Measurements from ENCODE around the gene TAS2R5. TPM values are rescaled to one million over a fixed set of nuclear protein-coding genes. Genes with fewer than 3 reads are reported as not detected.

The TAS2R5 gene
- total RNA-seq, 1 experiment from 2014 or later = 0.92 TPM

DNA sequence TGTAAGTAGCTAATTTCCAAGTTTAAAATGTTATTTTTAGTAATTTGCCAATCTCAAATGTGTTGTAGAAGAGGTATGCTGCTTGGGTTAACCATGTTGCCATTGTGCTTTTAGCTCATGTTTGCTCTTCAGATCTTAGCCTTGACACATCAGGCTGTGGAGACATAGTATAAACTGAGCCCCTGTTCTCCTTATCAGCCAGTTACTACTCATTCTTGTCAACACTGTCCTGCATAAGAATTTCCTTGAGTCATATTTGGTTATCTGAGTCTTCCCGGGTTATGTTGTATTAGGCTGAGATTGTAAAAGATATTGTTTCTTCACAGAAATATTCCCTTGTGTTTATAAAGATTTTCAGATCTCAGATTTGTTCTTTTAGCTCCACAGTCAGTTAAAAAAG, 47.8 kb upstream of the TAS2R5 start:
- Histone ChIP-seq H2BK15ac (ENCODE audit: low read depth, low read length) (no peak overlapping the region), H2BK5ac (ENCODE audit: insufficient read length, low read length) (no peak overlapping the region), H4K91ac (ENCODE audit: insufficient read length, low read depth, low read length) (no peak overlapping the region), H3K4me2 (ENCODE audit: insufficient read depth, insufficient read length, low read length) (no peak overlapping the region), H3K4me1 (ENCODE audit: insufficient read depth, low read length) (peaks cover 3% of the 10 kb centered on the region; the same call in 1 of the 2 replicates), H3K14ac (ENCODE audit: insufficient read depth, low read length) (no peak overlapping the region), H3T11ph (ENCODE audit: low read length) (no peak overlapping the region), H3K23ac (ENCODE audit: insufficient read length, low read depth, low read length) (no peak overlapping the region), H3K56ac (ENCODE audit: insufficient read length, low read depth, low read length) (no peak overlapping the region), H3K9me3 (ENCODE audit: control insufficient read depth, low read depth, low read length) (no peaks in the 10 kb centered on the region), H3K79me2 (ENCODE audit: insufficient read depth, low read length) (peaks cover 16% of the 10 kb centered on the region), H3K18ac (ENCODE audit: insufficient read length, low read depth, low read length) (no peak overlapping the region), H3K27me3 (ENCODE audit: insufficient read depth, low read length) (no peaks in the 10 kb centered on the region), H2BK12ac (ENCODE audit: insufficient read length, low read depth, low read length) (no peak overlapping the region), H4K8ac (replicated peaks; ENCODE audit: insufficient read length, low read depth, low read length) (no peak overlapping the region), H4K5ac (ENCODE audit: insufficient read length, low read depth, low read length) (no peak overlapping the region), H3K27ac (ENCODE audit: insufficient read length, low read depth, low read length) (no peak overlapping the region), H3K4ac (ENCODE audit: low read depth, low read length) (no peak overlapping the region), H2BK20ac (ENCODE audit: low read depth, low read length, poor library complexity, severe bottlenecking) (no peak overlapping the region), H2AK5ac (ENCODE audit: insufficient read length, low read length) (no peak overlapping the region), H2BK120ac (ENCODE audit: low read depth, low read length, poor library complexity, severe bottlenecking) (no peak overlapping the region), H3K79me1 (ENCODE audit: insufficient read depth, low read depth, low read length, poor library complexity, severe bottlenecking) (peaks cover 8% of the 10 kb centered on the region), H3K23me2 (ENCODE audit: insufficient read length, low read depth, low read length, poor library complexity, severe bottlenecking) (peaks cover 3% of the 10 kb centered on the region), H3K9ac (ENCODE audit: extremely low read depth, insufficient read length, low read length) (no peak overlapping the region), H4K20me1 (ENCODE audit: control insufficient read depth, insufficient read depth, insufficient read length) (no peaks in the 10 kb centered on the region), H2AFZ (ENCODE audit: low read length) (no peak overlapping the region)
- Mint-ChIP-seq H3K4me3 (no peak overlapping the region), H3K27ac (no peak overlapping the region), H3K27me3 (ENCODE audit: low read depth) (no peaks in the 10 kb centered on the region), H3K36me3 (ENCODE audit: insufficient read depth in 1 of 3, low read depth in 3 of 3) (peaks cover 57 to 76% (median 75%) of the 10 kb centered on the region in 3 experiments), H3K9me3 (peaks cover 0 to 2% of the 10 kb centered on the region in 2 experiments; a peak in 2 of 5 replicates), H3K4me1 (peaks cover 11 to 22% of the 10 kb centered on the region in 2 experiments)
- no peak for DNase-seq
- WGBS (ENCODE audit: extremely low coverage, insufficient read length, low lambda C conversion rate) = no CpG with 5 or more reads among the region's 1 CpG
- TF ChIP-seq, protein P1, sequence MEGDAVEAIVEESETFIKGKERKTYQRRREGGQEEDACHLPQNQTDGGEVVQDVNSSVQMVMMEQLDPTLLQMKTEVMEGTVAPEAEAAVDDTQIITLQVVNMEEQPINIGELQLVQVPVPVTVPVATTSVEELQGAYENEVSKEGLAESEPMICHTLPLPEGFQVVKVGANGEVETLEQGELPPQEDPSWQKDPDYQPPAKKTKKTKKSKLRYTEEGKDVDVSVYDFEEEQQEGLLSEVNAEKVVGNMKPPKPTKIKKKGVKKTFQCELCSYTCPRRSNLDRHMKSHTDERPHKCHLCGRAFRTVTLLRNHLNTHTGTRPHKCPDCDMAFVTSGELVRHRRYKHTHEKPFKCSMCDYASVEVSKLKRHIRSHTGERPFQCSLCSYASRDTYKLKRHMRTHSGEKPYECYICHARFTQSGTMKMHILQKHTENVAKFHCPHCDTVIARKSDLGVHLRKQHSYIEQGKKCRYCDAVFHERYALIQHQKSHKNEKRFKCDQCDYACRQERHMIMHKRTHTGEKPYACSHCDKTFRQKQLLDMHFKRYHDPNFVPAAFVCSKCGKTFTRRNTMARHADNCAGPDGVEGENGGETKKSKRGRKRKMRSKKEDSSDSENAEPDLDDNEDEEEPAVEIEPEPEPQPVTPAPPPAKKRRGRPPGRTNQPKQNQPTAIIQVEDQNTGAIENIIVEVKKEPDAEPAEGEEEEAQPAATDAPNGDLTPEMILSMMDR (conservative IDR thresholded peaks at IDR 0.05) = no peak

Measured in H9 (cell line).